PC-3 (cell line): ENCODE measurements around the gene JSRP1.

ENCODE experiments used
- CTCF ChIP-seq: fragments of 300-600 bp; sonication (generic); conservative IDR thresholded peaks from 2 replicates; pipeline ENCODE4 v1.5.1; 2017; ENCODE audit warnings: antibody characterized with exemption, low read depth, mild to moderate bottlenecking, low read length
- EZH2 ChIP-seq: fragments of 300-600 bp; sonication (generic); IDR thresholded peaks from one replicate; pipeline ENCODE4 v1.6.1; 2017; ENCODE audit warnings: antibody characterized with exemption, mild to moderate bottlenecking, low read length; ENCODE audit not compliant: unreplicated experiment

- TF ChIP-seq CTCF, result no peak
- TF ChIP-seq EZH2, result no peak
Observed at GRCh38 chr19:2228157-2229030, 27.8 kb downstream of the JSRP1 start.
